ENCODE measurements around the gene FERMT1.

DNA sequence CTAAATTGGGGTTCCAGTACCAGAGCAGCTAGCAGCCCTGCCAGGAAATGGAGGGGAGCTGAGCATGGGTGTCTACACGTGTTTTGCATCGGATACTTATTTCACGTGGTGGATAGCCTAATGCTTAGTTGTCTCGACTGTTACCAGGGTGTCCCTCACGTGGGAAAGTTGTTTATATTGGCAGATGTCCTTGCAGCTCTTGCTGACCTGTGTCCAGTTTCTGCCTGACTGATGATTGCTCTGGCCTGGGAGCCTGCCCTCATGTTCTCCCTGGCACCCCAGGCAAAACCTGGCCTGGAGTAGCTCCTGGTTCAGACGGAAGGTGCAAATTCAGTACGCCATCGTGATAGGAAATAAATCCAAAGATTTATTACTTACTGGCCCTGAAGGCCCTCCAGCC lies 11.8 kb upstream of the FERMT1 start:
- TF ChIP-seq, protein P1, sequence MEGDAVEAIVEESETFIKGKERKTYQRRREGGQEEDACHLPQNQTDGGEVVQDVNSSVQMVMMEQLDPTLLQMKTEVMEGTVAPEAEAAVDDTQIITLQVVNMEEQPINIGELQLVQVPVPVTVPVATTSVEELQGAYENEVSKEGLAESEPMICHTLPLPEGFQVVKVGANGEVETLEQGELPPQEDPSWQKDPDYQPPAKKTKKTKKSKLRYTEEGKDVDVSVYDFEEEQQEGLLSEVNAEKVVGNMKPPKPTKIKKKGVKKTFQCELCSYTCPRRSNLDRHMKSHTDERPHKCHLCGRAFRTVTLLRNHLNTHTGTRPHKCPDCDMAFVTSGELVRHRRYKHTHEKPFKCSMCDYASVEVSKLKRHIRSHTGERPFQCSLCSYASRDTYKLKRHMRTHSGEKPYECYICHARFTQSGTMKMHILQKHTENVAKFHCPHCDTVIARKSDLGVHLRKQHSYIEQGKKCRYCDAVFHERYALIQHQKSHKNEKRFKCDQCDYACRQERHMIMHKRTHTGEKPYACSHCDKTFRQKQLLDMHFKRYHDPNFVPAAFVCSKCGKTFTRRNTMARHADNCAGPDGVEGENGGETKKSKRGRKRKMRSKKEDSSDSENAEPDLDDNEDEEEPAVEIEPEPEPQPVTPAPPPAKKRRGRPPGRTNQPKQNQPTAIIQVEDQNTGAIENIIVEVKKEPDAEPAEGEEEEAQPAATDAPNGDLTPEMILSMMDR (IDR thresholded peaks at IDR 0.05) = no peak
- TF ChIP-seq POLR2A (IDR thresholded peaks at IDR 0.05) = no peak

Data from ovary (tissue), 3 donors.